Adipose tissue (tissue), 3 donors: ENCODE data around the gene ARSG. TPM values are rescaled to one million over a fixed set of nuclear protein-coding genes. Genes with fewer than 3 reads are reported as not detected.
"Not testable (repeated sequence)": the region's sequence is repeated elsewhere in the genome, so short reads cannot be mapped to it uniquely, and the experiment has no call there.

Source experiments
- H3K27ac ChIP-seq: one replicate; pipeline ENCODE4 v1.5.1; 2013; ENCODE audit warnings: low read depth, low read length
- WGBS, 3 donors: extraction: QIAGEN DNeasy Blood & Tissue Kit; methylation state at CpG; one replicate each; pipeline ENCODE4 v1.1.7; 2013; 5-methylcytosine and 5-hydroxymethylcytosine counted together
- polyA plus RNA-seq, 3 donors: library from polyadenylated mRNA; stranded (reverse); fragments of 200-250 nt; gene quantifications; one replicate each; pipeline ENCODE4 v1.2.3, GENCODE V29; 2013
- donor health status: healthy with polysubstance abuse.
- donor health status: Bipolar disorder and iron deficiency.
- donor health status: healthy.

ARSG gene
- polyA plus RNA-seq = 1 to 10 TPM; 1.0 to 2.3 (median 1.3) TPM

GRCh38 chr17:68290955-68291835, at the start of gene ARSG, which contains the start of gene SLC16A6:
Gene ARSG, plus strand, starts transcription at chr17:68291495. Its CDS starts 15,999 bp downstream, at chr17:68307494.
Gene SLC16A6, minus strand, starts transcription at chr17:68291127. Its CDS starts 12,807 bp downstream, at chr17:68278320.
- peak within 1 kb of the TSS; percentile 28 for H3K27ac ChIP-seq
- 0 to 2% (median 1%) methylated on average over 78 to 96 of the region's 96 CpGs for WGBS, 3 donors

GRCh38 chr17:68246271-68247028, 44.8 kb upstream of the ARSG start:
- 91 to 93% (median 93%) methylated on average over 24 of the region's 24 CpGs for WGBS, 3 donors
- H3K27ac ChIP-seq = no peak overlapping the region

GRCh38 chr17:68247445-68248198, 43.7 kb upstream of the ARSG start, which contains the start of gene AMZ2:
Gene AMZ2, plus strand, starts transcription at chr17:68248043. Its CDS starts 2,145 bp downstream, at chr17:68250188.
- peak within 1 kb of the TSS; percentile 89 for H3K27ac ChIP-seq
- 0 to 1% (median 0%) methylated on average over 84 to 97 of the region's 97 CpGs for WGBS, 3 donors

DNA sequence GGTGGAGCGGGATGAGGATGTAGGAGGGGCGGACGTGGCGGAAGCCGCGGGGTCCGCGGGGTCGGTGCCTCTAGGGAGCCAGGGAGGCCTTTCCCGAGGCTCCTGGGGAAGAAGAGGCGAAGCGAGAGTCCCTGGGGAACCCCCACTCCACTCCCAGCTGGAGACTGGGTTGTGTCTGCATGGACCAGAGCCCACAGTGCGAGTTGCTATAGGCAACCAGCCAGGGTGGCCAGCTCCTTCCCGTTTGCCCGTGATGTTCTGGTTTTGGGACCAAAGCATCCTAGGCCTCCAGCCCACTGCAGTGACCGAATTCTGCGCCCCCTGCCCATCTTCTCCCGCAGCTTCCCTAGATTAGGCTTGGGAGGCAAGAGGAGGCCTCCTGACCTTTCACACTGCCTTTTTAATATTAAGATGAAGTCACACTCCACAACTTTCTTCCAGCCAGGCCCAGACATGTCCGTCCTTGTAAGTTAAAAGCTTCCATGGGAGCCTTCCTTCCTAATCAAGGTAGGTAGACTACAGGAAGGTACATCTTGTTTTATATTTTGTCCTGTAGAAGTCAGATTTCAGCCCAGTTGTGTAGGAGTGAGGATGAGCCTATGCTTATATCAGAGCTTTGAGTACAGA, 43.0 kb upstream of the ARSG start:
- 1 to 2% (median 1%) methylated on average over 19 of the region's 19 CpGs for WGBS, 3 donors
- H3K27ac ChIP-seq = peak overlapping the region; percentile 55

- WGBS, 3 donors = 57 to 85% (median 60%) methylated on average over 5 of the region's 5 CpGs
- H3K27ac ChIP-seq = no peak overlapping the region
Measured at GRCh38 chr17:68248891-68249290, 42.4 kb upstream of the ARSG start.

GRCh38 chr17:68249354-68249765, 41.9 kb upstream of the ARSG start:
- no peak overlapping the region for H3K27ac ChIP-seq
- WGBS, 3 donors = 48 to 70% (median 48%) methylated on average over 7 of the region's 7 CpGs

GRCh38 chr17:68253426-68253825, 37.9 kb upstream of the ARSG start:
- H3K27ac ChIP-seq = not testable (repeated sequence)
- 61 to 85% (median 68%) methylated on average over 7 of the region's 7 CpGs for WGBS, 3 donors

GRCh38 chr17:68255151-68255550, 36.1 kb upstream of the ARSG start:
- H3K27ac ChIP-seq = no peak overlapping the region
- 73 to 78% (median 74%) methylated on average over 4 of the region's 4 CpGs for WGBS, 3 donors

GRCh38 chr17:68255731-68256538, 35.4 kb upstream of the ARSG start:
- WGBS, 3 donors = 47 to 66% (median 54%) methylated on average over 5 of the region's 5 CpGs
- no peak overlapping the region for H3K27ac ChIP-seq

GRCh38 chr17:68256701-68257100, 34.6 kb upstream of the ARSG start:
- H3K27ac ChIP-seq = not testable (repeated sequence)
- 67 to 77% (median 68%) methylated on average over 5 of the region's 5 CpGs for WGBS, 3 donors

GRCh38 chr17:68257934-68258333, 33.4 kb upstream of the ARSG start:
- no peak overlapping the region for H3K27ac ChIP-seq

GRCh38 chr17:68258890-68259647, 32.2 kb upstream of the ARSG start:
- 7 to 16% (median 14%) methylated on average over 27 to 41 of the region's 44 CpGs for WGBS, 3 donors
- not testable (repeated sequence) for H3K27ac ChIP-seq

DNA sequence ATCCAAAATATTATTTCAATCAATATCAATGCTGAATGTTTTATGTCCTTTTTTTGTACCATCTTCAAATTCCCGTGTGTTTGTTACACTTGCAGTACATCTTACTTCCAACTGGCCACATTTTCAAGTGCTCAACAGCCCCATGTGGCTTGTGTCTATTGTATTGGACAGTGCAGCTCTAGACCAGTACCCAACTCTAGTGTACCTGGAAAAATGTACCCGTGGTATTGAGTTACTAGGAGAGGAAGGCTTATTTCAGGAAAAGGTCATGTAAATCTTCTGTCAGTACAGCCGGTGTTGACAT, 31.7 kb upstream of the ARSG start:
- 70 to 85% (median 72%) methylated on average over 3 of the region's 3 CpGs for WGBS, 3 donors
- H3K27ac ChIP-seq = not testable (repeated sequence)

DNA sequence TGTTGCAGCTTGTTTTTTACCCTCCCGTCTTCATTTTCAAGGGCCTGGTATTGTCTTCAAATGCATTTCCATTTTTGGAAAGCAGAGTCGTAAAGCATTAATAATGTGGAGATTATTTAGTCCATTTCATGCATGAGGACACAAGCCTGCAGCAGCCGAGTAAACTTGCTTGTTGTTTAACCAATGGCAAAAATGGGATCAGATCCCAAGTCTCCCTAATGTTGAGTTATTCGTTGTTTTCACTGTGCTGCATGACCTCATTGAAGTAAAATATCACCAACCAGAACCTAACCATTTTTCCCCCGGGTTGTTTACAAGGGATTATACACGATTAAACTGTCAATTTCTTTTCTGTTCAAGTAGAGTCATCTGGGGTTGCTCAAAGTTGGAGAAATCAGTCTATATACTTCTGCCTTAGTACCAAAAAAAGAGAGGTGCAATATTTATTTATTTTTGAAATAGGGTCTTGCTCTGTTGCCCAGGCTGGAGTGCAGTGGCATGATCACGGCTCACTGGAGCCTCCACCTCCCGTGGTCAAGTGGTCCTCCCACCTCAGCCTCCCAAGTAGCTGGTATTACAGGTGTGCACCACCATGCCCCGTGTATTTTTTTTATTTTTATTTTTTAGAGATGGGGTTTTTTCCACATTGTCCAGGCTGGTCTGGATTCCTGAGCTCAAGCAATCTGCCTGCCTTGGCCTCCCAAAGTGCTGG, 31.1 kb upstream of the ARSG start:
- 83 to 88% (median 88%) methylated on average over 9 of the region's 9 CpGs for WGBS, 3 donors
- H3K27ac ChIP-seq = no peak overlapping the region

GRCh38 chr17:68262467-68262866, 28.8 kb upstream of the ARSG start:
- H3K27ac ChIP-seq = not testable (repeated sequence)
- WGBS, 3 donors = 55 to 62% (median 56%) methylated on average over 2 of the region's 2 CpGs

DNA sequence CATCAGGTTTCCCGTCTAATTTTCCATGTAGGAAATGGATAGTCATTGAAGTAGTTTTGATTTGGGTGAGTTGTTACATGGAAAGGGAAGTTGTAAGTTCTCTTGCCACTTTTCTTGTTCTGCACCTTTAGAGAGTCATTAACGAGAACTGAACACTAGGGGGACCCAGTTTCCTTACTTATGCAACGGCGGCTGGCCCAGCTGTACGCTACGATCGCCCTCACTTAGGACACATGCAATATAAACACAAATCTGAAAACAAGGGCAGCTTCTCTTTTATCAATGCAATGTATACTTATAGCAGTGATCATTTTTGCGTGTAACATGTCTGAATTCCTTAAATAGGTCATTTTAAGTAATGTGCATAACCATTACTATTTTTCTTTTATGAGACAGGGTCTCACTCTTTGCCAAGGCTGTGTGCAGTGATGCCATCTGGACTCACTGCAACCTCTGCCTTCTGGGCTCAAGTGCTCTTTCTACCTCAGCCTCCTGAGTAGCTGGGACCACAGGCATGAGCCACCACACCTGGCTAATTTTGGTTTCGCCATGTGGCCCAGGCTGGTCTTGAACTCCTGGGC, 28.1 kb upstream of the ARSG start:
- H3K27ac ChIP-seq = not testable (repeated sequence)
- WGBS, 3 donors = 11 to 12% (median 11%) methylated on average over 9 of the region's 9 CpGs
